OCI-LY1 (cell line): ENCODE measurements around the gene GMCL2.

Experiments
- H2AFZ ChIP-seq: fragments of 200-600 bp; sonication (generic), shearing (Covaris generic); 2 replicates; pipeline ENCODE4 v1.6.0; 2014; ENCODE audit warnings: antibody characterized with exemption, mild to moderate bottlenecking, low read length
- H3F3A ChIP-seq: fragments of 200-600 bp; sonication (generic), shearing (Covaris generic); 2 replicates; pipeline ENCODE4 v1.6.0; 2014; ENCODE audit warnings: mild to moderate bottlenecking, antibody characterized with exemption, low read length, moderate library complexity; ENCODE audit not compliant: insufficient read depth
- H3K27ac ChIP-seq: fragments of 200-600 bp; sonication (generic); 2 replicates; pipeline ENCODE4 v1.5.1; 2014; ENCODE audit warnings: low read length, mixed run types, mild to moderate bottlenecking, low read depth; ENCODE audit not compliant: poor library complexity, severe bottlenecking
- H3K27me3 ChIP-seq: fragments of 200-600 bp; sonication (generic); 2 replicates; pipeline ENCODE4 v1.6.0; 2014; ENCODE audit warnings: antibody characterized with exemption, mild to moderate bottlenecking, low read length, moderate library complexity; ENCODE audit not compliant: insufficient read depth
- H3K36me3 ChIP-seq: fragments of 200-600 bp; sonication (generic); 2 replicates; pipeline ENCODE4 v1.6.1; 2014; ENCODE audit warnings: mild to moderate bottlenecking, antibody characterized with exemption, low read length, moderate library complexity, mixed read lengths; ENCODE audit not compliant: insufficient read depth
- H3K4me1 ChIP-seq: fragments of 200-600 bp; sonication (generic); 2 replicates; pipeline ENCODE4 v1.5.1; 2014; ENCODE audit warnings: mild to moderate bottlenecking, low read length, moderate library complexity; ENCODE audit not compliant: insufficient read depth, severe bottlenecking
- H3K4me2 ChIP-seq: fragments of 200-600 bp; sonication (generic), shearing (Covaris generic); 2 replicates; pipeline ENCODE4 v1.6.1; 2014; ENCODE audit warnings: low read length
- H3K4me3 ChIP-seq: fragments of 200-600 bp; sonication (generic); 2 replicates; pipeline ENCODE4 v1.5.1; 2014; ENCODE audit warnings: low read length, low read depth, mild to moderate bottlenecking, mixed read lengths; ENCODE audit not compliant: poor library complexity, severe bottlenecking
- H3K79me2 ChIP-seq: fragments of 200-600 bp; shearing (Covaris generic); 2 replicates; pipeline ENCODE4 v1.6.1; 2016; ENCODE audit warnings: mixed run types, low read length, mixed read lengths; ENCODE audit not compliant: insufficient read depth
- H3K9ac ChIP-seq: fragments of 200-600 bp; sonication (generic), shearing (Covaris generic); 2 replicates; pipeline ENCODE4 v1.6.1; 2014; ENCODE audit warnings: mild to moderate bottlenecking, low read length, mixed read lengths
- H3K9me2 ChIP-seq: fragments of 200-600 bp; sonication (generic), shearing (Covaris generic); 2 replicates; pipeline ENCODE4 v1.6.1; 2014; ENCODE audit warnings: low read depth, mild to moderate bottlenecking, low read length, mixed read lengths
- H3K9me3 ChIP-seq: fragments of 200-600 bp; shearing (Covaris generic); 2 replicates; pipeline ENCODE4 v1.6.1; 2014; ENCODE audit warnings: low read length, mixed read lengths
- H4K20me1 ChIP-seq: fragments of 200-600 bp; sonication (generic), shearing (Covaris generic); 2 replicates; pipeline ENCODE4 v1.6.0; 2016; ENCODE audit warnings: mild to moderate bottlenecking, low read length; ENCODE audit not compliant: insufficient read depth
- EZH2 ChIP-seq: fragments of 200-600 bp; sonication (generic), shearing (Covaris generic); IDR thresholded peaks from 2 replicates; pipeline ENCODE4 v1.8.0; 2017; ENCODE audit warnings: borderline replicate concordance, mixed run types, mild to moderate bottlenecking, antibody characterized with exemption, low read length, moderate library complexity, mixed read lengths
- TF ChIP-seq, protein P1 (sequence below): fragments of 200-600 bp; sonication (generic), shearing (Covaris generic); IDR thresholded peaks from 2 replicates; pipeline ENCODE4 v1.5.1; 2017; ENCODE audit warnings: mild to moderate bottlenecking, antibody characterized with exemption, low read length, moderate library complexity, mixed read lengths

The GMCL2 gene

DNA sequence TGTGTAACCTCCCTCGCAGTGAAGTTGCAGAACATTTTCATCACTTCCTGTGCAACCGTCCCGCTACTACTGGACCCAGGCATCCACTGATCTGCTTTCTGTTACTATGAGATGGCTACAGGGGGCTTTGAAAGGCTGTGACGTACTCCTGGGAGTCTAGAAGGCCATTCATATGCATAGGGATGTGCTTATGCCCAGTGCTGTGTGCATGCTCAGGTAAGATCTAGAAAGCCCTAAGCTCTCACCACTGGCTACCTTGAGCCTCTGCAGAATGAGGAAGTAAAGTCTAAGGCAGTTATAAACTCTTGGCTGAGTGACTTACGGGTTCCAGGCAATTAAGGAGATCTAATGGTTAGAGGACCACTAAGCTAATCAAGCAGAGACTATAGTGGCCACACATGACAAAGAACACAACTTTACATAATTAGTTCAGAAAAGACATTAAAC lies 28.9 kb upstream of the GMCL2 start:
- no peak overlapping the region for H3K4me3 ChIP-seq
- H2AFZ ChIP-seq: no peak overlapping the region
- no peak overlapping the region for H3K9ac ChIP-seq
- peaks cover 78% of the 10 kb centered on the region for H3K36me3 ChIP-seq
- no peak for TF ChIP-seq EZH2
- TF ChIP-seq, protein P1, sequence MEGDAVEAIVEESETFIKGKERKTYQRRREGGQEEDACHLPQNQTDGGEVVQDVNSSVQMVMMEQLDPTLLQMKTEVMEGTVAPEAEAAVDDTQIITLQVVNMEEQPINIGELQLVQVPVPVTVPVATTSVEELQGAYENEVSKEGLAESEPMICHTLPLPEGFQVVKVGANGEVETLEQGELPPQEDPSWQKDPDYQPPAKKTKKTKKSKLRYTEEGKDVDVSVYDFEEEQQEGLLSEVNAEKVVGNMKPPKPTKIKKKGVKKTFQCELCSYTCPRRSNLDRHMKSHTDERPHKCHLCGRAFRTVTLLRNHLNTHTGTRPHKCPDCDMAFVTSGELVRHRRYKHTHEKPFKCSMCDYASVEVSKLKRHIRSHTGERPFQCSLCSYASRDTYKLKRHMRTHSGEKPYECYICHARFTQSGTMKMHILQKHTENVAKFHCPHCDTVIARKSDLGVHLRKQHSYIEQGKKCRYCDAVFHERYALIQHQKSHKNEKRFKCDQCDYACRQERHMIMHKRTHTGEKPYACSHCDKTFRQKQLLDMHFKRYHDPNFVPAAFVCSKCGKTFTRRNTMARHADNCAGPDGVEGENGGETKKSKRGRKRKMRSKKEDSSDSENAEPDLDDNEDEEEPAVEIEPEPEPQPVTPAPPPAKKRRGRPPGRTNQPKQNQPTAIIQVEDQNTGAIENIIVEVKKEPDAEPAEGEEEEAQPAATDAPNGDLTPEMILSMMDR: no peak
- H3K9me3 ChIP-seq: no peaks in the 10 kb centered on the region
- H3F3A ChIP-seq: 0 out of 2 replicates have a peak, but pooled peaks cover 10% of the 10 kb centered on the region
- peaks cover 18% of the 10 kb centered on the region for H3K4me1 ChIP-seq
- H3K79me2 ChIP-seq: no peaks in the 10 kb centered on the region
- H4K20me1 ChIP-seq: no peaks in the 10 kb centered on the region
- H3K9me2 ChIP-seq: no peaks in the 10 kb centered on the region
- peak overlapping the region; percentile 21; the same call in 1 of the 2 replicates for H3K4me2 ChIP-seq
- H3K27ac ChIP-seq: peak overlapping the region; percentile 48
- H3K27me3 ChIP-seq: no peaks in the 10 kb centered on the region

DNA sequence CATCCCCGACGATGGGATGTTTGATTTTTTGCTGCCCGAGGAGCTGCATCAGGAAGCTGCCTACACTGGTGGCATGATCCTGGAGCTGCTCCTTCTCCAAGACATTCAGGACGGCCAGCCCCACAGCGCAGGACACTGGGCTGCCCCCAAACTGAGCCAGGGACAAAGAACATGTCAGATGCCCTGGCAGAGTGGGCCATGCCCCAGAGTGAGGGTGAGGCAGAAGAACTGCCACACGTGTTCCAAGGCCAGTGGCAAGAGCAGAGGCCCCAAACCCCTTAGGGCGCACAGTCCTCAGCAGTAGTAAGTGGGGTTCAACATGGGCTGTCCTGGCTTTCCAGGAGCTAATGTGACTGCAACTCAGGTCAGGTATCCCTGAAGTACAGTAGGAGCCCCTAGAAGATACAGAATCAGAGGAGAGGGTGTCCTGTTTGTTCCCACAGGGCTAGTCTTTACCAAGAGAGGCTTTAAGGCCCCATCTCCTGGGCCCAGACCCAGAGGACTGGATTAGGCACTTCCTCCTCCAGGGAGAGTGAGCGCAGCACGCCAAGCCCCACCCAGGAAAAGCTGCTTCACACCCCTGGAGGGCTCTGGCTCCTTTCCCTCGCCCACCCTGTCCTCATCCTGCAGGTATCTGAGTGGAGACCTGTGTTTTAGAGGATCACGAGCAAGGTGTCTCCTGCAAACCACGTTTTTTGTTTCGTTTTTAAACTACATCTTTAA lies 28.3 kb upstream of the GMCL2 start:
- Histone ChIP-seq H3K27ac (peak overlapping the region; percentile 48), H3K9ac (no peak overlapping the region), H3K9me2 (no peaks in the 10 kb centered on the region), H3K4me3 (no peak overlapping the region), H3F3A (0 out of 2 replicates have a peak, but pooled peaks cover 10% of the 10 kb centered on the region), H3K4me1 (peaks cover 18% of the 10 kb centered on the region), H3K9me3 (no peaks in the 10 kb centered on the region), H4K20me1 (no peaks in the 10 kb centered on the region), H3K4me2 (peak overlapping the region; percentile 21; the same call in 1 of the 2 replicates), H2AFZ (no peak overlapping the region), H3K27me3 (no peaks in the 10 kb centered on the region), H3K36me3 (peaks cover 82% of the 10 kb centered on the region), H3K79me2 (no peaks in the 10 kb centered on the region)
- TF ChIP-seq, protein P1: no peak
- no peak for TF ChIP-seq EZH2

GRCh38 chr5:178214160-178214803 lies 27.1 kb upstream of the GMCL2 start:
- no peaks in the 10 kb centered on the region for H3K9me3 ChIP-seq
- H3K9me2 ChIP-seq: no peaks in the 10 kb centered on the region
- peaks cover 89% of the 10 kb centered on the region for H3K36me3 ChIP-seq
- TF ChIP-seq, protein P1: no peak
- TF ChIP-seq EZH2: no peak
- no peaks in the 10 kb centered on the region for H4K20me1 ChIP-seq
- no peaks in the 10 kb centered on the region for H3K79me2 ChIP-seq
- H3F3A ChIP-seq: 0 out of 2 replicates have a peak, but pooled peaks cover 10% of the 10 kb centered on the region
- H3K4me3 ChIP-seq: no peak overlapping the region
- H2AFZ ChIP-seq: no peak overlapping the region
- H3K4me1 ChIP-seq: peaks cover 18% of the 10 kb centered on the region
- no peak overlapping the region for H3K4me2 ChIP-seq
- peak overlapping the region; percentile 53 for H3K27ac ChIP-seq
- H3K9ac ChIP-seq: no peak overlapping the region
- no peaks in the 10 kb centered on the region for H3K27me3 ChIP-seq
